ENCODE measurements around the gene SLC35F3. TPM values are rescaled to one million over a fixed set of nuclear protein-coding genes. Genes with fewer than 3 reads are reported as not detected.

SLC35F3 gene
- total RNA-seq, 2 donors from 2014 or later = 14.4 to 14.8 TPM

DNA sequence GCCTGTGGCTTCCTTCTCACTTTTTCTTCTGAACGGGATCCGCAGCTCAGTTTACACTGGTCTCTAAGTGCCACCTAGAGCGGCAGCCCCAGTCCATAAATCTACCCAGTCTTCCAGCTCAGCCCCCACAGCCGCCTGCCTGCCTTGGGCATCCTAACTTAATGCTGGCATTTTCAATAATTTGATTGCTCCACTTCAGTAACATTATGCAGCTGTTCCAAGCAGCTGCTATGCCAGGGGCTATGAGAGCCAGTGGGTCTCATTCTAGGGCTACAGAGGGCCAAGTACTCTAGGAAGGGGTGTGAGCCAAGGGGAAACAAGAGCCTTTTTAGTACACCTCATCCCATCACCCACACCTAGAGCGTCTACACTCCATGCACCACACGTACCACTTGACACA, 420.3 kb downstream of the SLC35F3 start:
- WGBS, 2 experiments (ENCODE audit: insufficient coverage in 1 of 2, insufficient read length in 1 of 2) = 60 to 92% methylated on average over 1 to 6 of the region's 6 CpGs
- H3K27me3 ChIP-seq (ENCODE audit: control insufficient read depth, insufficient read depth, low read length, poor library complexity, severe bottlenecking) = peaks cover 6% of the 10 kb centered on the region
- no peak overlapping the region for H3K4me3 Mint-ChIP-seq
- H3K27ac ChIP-seq (ENCODE audit: low read depth, low read length) = no peak overlapping the region
- no peak overlapping the region for H3K9ac ChIP-seq (ENCODE audit: extremely low read depth, low read length, poor library complexity, severe bottlenecking)
- peaks cover 21% of the 10 kb centered on the region for H3K27me3 Mint-ChIP-seq (ENCODE audit: insufficient read depth)
- H3K4me1 Mint-ChIP-seq = peaks cover 3% of the 10 kb centered on the region
- no peaks in the 10 kb centered on the region for H3K36me3 ChIP-seq (ENCODE audit: control insufficient read depth, insufficient read depth, low read length)
- peaks cover 12% of the 10 kb centered on the region for H3K36me3 Mint-ChIP-seq (ENCODE audit: low read depth)
- no peaks in the 10 kb centered on the region for H3K9me3 ChIP-seq (ENCODE audit: control insufficient read depth, low read length)
- TF ChIP-seq, protein P1, sequence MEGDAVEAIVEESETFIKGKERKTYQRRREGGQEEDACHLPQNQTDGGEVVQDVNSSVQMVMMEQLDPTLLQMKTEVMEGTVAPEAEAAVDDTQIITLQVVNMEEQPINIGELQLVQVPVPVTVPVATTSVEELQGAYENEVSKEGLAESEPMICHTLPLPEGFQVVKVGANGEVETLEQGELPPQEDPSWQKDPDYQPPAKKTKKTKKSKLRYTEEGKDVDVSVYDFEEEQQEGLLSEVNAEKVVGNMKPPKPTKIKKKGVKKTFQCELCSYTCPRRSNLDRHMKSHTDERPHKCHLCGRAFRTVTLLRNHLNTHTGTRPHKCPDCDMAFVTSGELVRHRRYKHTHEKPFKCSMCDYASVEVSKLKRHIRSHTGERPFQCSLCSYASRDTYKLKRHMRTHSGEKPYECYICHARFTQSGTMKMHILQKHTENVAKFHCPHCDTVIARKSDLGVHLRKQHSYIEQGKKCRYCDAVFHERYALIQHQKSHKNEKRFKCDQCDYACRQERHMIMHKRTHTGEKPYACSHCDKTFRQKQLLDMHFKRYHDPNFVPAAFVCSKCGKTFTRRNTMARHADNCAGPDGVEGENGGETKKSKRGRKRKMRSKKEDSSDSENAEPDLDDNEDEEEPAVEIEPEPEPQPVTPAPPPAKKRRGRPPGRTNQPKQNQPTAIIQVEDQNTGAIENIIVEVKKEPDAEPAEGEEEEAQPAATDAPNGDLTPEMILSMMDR (conservative IDR thresholded peaks at IDR 0.05) = no peak
- no peak overlapping the region for H3K27ac Mint-ChIP-seq
- no peak for DNase-seq
- H3K4me3 ChIP-seq (ENCODE audit: low read length) = no peak overlapping the region
- no peaks in the 10 kb centered on the region for H3K4me1 ChIP-seq (ENCODE audit: control insufficient read depth, insufficient read depth, low read length)
- H3K9me3 Mint-ChIP-seq = no peaks in the 10 kb centered on the region

DNA sequence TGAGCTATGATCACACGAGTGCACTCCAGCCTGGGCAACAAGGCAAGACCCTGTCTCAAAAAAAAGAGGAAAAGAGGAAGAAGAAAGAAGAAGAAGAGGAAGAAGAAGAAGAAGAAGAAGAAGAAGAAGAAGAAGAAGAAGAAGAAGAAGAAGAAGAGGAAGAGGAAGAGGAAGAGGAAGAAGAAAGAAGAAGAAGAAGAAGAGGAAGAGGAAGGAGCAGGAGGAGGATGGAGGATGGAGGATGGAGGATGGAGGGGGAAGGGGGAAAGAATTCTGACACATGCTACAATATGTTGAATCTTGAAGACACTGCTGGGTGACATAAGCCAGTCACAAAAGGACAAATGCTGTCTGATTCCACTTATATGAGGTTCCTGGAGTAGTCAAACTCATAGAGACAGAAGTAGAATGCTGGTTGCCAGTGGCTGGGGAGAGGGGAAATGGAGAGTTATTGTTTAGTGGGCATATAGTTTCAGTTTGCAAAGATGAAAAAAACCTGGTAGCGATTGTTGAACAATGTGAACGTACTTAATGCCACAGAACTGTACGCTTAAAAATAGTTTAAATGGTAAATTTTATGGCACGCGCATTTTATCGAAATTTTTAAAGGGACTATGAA, 421.5 kb downstream of the SLC35F3 start:
- Histone ChIP-seq H3K4me3 (ENCODE audit: low read length) (no peak overlapping the region), H3K9me3 (ENCODE audit: control insufficient read depth, low read length) (no peaks in the 10 kb centered on the region), H3K36me3 (ENCODE audit: control insufficient read depth, insufficient read depth, low read length) (no peaks in the 10 kb centered on the region), H3K9ac (ENCODE audit: extremely low read depth, low read length, poor library complexity, severe bottlenecking) (no peak overlapping the region), H3K27ac (ENCODE audit: low read depth, low read length) (no peak overlapping the region), H3K4me1 (ENCODE audit: control insufficient read depth, insufficient read depth, low read length) (no peaks in the 10 kb centered on the region), H3K27me3 (ENCODE audit: control insufficient read depth, insufficient read depth, low read length, poor library complexity, severe bottlenecking) (peaks cover 6% of the 10 kb centered on the region)
- TF ChIP-seq, protein P1 (conservative IDR thresholded peaks at IDR 0.05) = no peak
- Mint-ChIP-seq H3K27me3 (ENCODE audit: insufficient read depth) (peaks cover 21% of the 10 kb centered on the region), H3K4me3 (peak overlapping the region; percentile 1), H3K9me3 (no peaks in the 10 kb centered on the region), H3K36me3 (ENCODE audit: low read depth) (peaks cover 14% of the 10 kb centered on the region), H3K4me1 (peaks cover 3% of the 10 kb centered on the region), H3K27ac (no peak overlapping the region)
- WGBS, 2 experiments (ENCODE audit: insufficient coverage in 1 of 2, insufficient read length in 1 of 2) = 88 to 90% methylated on average over 7 of the region's 7 CpGs
- no peak for DNase-seq

DNA sequence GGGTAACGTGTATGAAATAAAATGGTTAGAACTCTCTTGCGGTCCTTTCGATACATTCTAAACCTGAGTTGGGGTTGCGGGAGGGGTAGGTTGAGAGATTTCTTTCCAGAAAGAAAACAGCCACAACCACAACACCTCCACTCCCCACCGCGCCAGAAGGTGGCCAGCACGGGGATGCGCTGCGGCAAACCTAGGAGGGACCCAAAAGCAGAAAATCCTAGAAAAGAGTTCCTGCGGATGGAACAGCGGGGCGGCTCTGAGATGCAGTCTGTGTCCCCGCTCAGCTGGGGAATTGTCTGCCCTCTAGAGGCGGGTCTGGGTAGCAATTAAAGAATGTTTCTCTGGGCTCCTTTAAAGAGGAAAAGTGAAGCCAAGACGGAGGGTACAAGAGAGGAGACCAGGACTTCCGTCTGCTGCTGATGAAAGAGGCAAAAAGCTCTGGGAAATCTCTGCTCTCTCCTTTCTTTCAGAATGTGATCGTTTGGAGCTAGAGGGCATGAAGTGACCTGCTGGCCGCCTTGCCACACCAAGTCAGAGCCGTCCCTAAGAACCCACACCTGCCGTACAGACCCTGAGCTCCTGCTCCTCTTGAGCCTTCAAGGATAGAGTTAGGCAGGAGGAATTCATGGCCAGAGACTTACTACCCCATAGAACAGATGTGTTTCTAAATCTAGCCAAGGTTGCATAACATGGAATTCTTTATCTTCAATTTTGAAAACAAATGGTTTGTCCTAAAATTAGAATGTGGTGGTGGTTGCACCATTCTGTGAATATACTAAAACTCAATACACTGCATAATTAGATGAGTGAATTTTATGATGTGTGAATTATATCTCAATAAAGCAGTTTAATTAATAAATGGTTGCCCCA, 422.3 kb downstream of the SLC35F3 start:
- H3K4me3 Mint-ChIP-seq = peak overlapping the region; percentile 1

More for the DNA sequence above, 422.3 kb downstream of the SLC35F3 start:
- peak overlapping the region; percentile 62 for H3K27ac Mint-ChIP-seq
- WGBS, 2 experiments (ENCODE audit: insufficient coverage in 1 of 2, insufficient read length in 1 of 2) = 40 to 61% methylated on average over 5 to 19 of the region's 20 CpGs
- DNase-seq = peak; percentile 93
- H3K4me3 ChIP-seq (ENCODE audit: low read length) = no peak overlapping the region
- H3K27me3 Mint-ChIP-seq (ENCODE audit: insufficient read depth) = peaks cover 21% of the 10 kb centered on the region
- H3K36me3 ChIP-seq (ENCODE audit: control insufficient read depth, insufficient read depth, low read length) = no peaks in the 10 kb centered on the region
- H3K9me3 Mint-ChIP-seq = no peaks in the 10 kb centered on the region
- no peak overlapping the region for H3K27ac ChIP-seq (ENCODE audit: low read depth, low read length)
- H3K27me3 ChIP-seq (ENCODE audit: control insufficient read depth, insufficient read depth, low read length, poor library complexity, severe bottlenecking) = peaks cover 6% of the 10 kb centered on the region
- peaks cover 14% of the 10 kb centered on the region for H3K36me3 Mint-ChIP-seq (ENCODE audit: low read depth)
- H3K9ac ChIP-seq (ENCODE audit: extremely low read depth, low read length, poor library complexity, severe bottlenecking) = no peak overlapping the region
- peaks cover 3% of the 10 kb centered on the region for H3K4me1 Mint-ChIP-seq
- H3K9me3 ChIP-seq (ENCODE audit: control insufficient read depth, low read length) = no peaks in the 10 kb centered on the region
- TF ChIP-seq, protein P1 (conservative IDR thresholded peaks at IDR 0.05) = peak; percentile 88
- H3K4me1 ChIP-seq (ENCODE audit: control insufficient read depth, insufficient read depth, low read length) = no peaks in the 10 kb centered on the region
